ENCODE measurements around the gene C16orf82. TPM values are rescaled to one million over a fixed set of nuclear protein-coding genes. Genes with fewer than 3 reads are reported as not detected.

C16orf82 gene
- total and polyA plus RNA-seq, 9 of the 15 experiments (the other 6 are each of a cell fraction or from before 2014, with no cell fraction given), result not detected

- TF ChIP-seq EGR1 (conservative IDR thresholded peaks at IDR 0.05), result no peak
- TF ChIP-seq MAFF (IDR thresholded peaks at IDR 0.05; ENCODE audit: low read length), result no peak
- TF ChIP-seq NFIC (IDR thresholded peaks at IDR 0.05), result no peak
Observed at GRCh38 chr16:27114006-27114405, 47.3 kb downstream of the C16orf82 start (continued).

DNA sequence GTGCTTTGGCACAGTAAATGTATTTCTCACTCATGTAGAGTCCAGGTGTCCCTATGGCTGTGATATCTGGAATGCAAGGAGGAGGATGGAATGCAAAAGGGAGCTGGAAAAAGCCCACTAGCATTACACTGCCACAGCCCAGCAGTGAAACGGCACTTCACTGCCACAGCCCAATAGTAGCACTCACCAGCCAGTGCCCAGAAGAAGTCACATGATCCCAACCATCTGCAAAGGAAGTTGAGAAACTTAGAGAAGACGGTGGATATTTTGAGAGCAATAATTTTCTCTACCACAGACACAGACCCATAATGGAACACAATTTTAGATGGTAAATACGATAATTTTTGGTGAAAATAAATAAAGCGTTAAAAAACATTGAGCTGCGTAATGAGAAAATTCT is 51.8 kb downstream of the C16orf82 start:
- Histone ChIP-seq H2AFZ (ENCODE audit: low read depth, low read length) (no peak overlapping the region), H3K4me3 (no peak overlapping the region), H3K9me1 (ENCODE audit: control insufficient read depth, insufficient read depth, low read length) (no peaks in the 10 kb centered on the region), H3K27ac (ENCODE audit: extremely low read depth, low read depth, low read length) (no peak overlapping the region), H4K20me1 (replicated peaks; ENCODE audit: control insufficient read depth, insufficient read depth, low read length) (no peaks in the 10 kb centered on the region), H3K79me2 (ENCODE audit: control insufficient read depth, insufficient read depth, low read length) (no peaks in the 10 kb centered on the region), H3K36me3 (ENCODE audit: control insufficient read depth, insufficient read depth, low read length) (no peaks in the 10 kb centered on the region), H3K9ac (ENCODE audit: insufficient read depth in 1 of 2, low read depth in 2 of 2, low read length in 2 of 2) (no peak overlapping the region), H3K4me1 (replicated peaks in 1 of 2; ENCODE audit: control insufficient read depth in 2 of 2, insufficient read depth in 2 of 2, low read length in 2 of 2) (no peaks in the 10 kb centered on the region; a peak in 1 of 5 replicates), H3K9me3 (replicated peaks; ENCODE audit: control insufficient read depth, insufficient read depth, low read depth, low read length) (no peaks in the 10 kb centered on the region), H3K27me3 (ENCODE audit: control insufficient read depth in 2 of 2, insufficient read depth in 2 of 2, low read length in 2 of 2) (peaks cover 0 to 5% of the 10 kb centered on the region in 2 experiments; a peak in 1 of 5 replicates), H3K4me2 (ENCODE audit: insufficient read depth, low read length) (no peak overlapping the region)
- DNase-seq (ENCODE audit: extremely low read depth in 1 of 4, low spot score in 3 of 4) (no peak), ATAC-seq (no peak), FAIRE-seq (no peak)
- in situ Hi-C loops (cut with MboI), result no loop called here
- CTCF ChIA-PET (ENCODE audit: low intra/inter-chr PET ratio), result no interaction called here
- BruUV-seq (replicated peaks), result no TSS peak
- POLR2A ChIA-PET, result interaction anchor here (0.6 kb wide), 1 partner anchor 331 kb away, joined by 3 read pairs; no protein-coding TSS in a partner anchor
- 1% methylated on average over 5 of the region's 5 CpGs for WGBS (ENCODE audit: insufficient coverage, low coverage, missing lambda C conversion rate)
- intact Hi-C loops (cut with micrococcal nuclease), result no loop called here
- TF ChIP-seq, protein P1, sequence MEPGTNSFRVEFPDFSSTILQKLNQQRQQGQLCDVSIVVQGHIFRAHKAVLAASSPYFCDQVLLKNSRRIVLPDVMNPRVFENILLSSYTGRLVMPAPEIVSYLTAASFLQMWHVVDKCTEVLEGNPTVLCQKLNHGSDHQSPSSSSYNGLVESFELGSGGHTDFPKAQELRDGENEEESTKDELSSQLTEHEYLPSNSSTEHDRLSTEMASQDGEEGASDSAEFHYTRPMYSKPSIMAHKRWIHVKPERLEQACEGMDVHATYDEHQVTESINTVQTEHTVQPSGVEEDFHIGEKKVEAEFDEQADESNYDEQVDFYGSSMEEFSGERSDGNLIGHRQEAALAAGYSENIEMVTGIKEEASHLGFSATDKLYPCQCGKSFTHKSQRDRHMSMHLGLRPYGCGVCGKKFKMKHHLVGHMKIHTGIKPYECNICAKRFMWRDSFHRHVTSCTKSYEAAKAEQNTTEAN (CRISPR knock-in tag; IDR thresholded peaks at IDR 0.05), result no peak
- no peak for TF ChIP-seq CLOCK (CRISPR knock-in tag; IDR thresholded peaks at IDR 0.05; ENCODE audit: borderline replicate concordance)
- no peak for TF ChIP-seq XRCC4 (IDR thresholded peaks at IDR 0.05; ENCODE audit: extremely low read depth, insufficient read depth, insufficient read length)
- no peak for TF ChIP-seq TCF7L2 (IDR thresholded peaks at IDR 0.05; ENCODE audit: low read depth, low read length)
- TF ChIP-seq SMARCA4 (IDR thresholded peaks at IDR 0.05), result no peak

Other genes starting within 250 kb of the C16orf82 start
- 6.4 and 10.8 TPM in 2 replicates for gene KDM8, start 136.6 kb downstream of the C16orf82 start, total RNA-seq (2014; rRNA removed)
- 2.6 and 5.3 TPM in 2 replicates for gene KDM8, start 136.6 kb downstream of the C16orf82 start, total RNA-seq (2014; rRNA removed; fragmentation: Illumina TruSeq; extraction: Trizol)
- gene KDM8, start 136.6 kb downstream of the C16orf82 start, total RNA-seq (2015; rRNA removed; fragmentation: Illumina TruSeq; extraction: Trizol), result 5.9 and 8.4 TPM in 2 replicates
- gene KDM8, start 136.6 kb downstream of the C16orf82 start, total RNA-seq (2021), result 9.1 TPM in 2 replicates
- gene KDM8, start 136.6 kb downstream of the C16orf82 start, polyA plus RNA-seq (2011; rRNA removed), result 3.8 and 5.2 TPM in 2 replicates
- 5.4 and 7.5 TPM in 2 replicates for gene KDM8, start 136.6 kb downstream of the C16orf82 start, polyA plus RNA-seq (2014; fragmentation: Illumina TruSeq; extraction: Trizol)
- under 1 TPM; 0.61 to 0.66 TPM for gene KDM8, start 136.6 kb downstream of the C16orf82 start, polyA plus RNA-seq (2014; fragmentation: Nextera tagmentation; extraction: Ambion mirVana)
- gene KDM8, start 136.6 kb downstream of the C16orf82 start, polyA plus RNA-seq (2014; rRNA removed), result 6.4 and 7.0 TPM in 2 replicates
- 61.5 and 69.8 TPM in 2 replicates for gene NSMCE1, start 201.8 kb downstream of the C16orf82 start, total RNA-seq (2014; rRNA removed)
- 50.6 and 57.1 TPM in 2 replicates for gene NSMCE1, start 201.8 kb downstream of the C16orf82 start, total RNA-seq (2014; rRNA removed; fragmentation: Illumina TruSeq; extraction: Trizol)
- 50.6 and 56.0 TPM in 2 replicates for gene NSMCE1, start 201.8 kb downstream of the C16orf82 start, total RNA-seq (2015; rRNA removed; fragmentation: Illumina TruSeq; extraction: Trizol)
- gene NSMCE1, start 201.8 kb downstream of the C16orf82 start, total RNA-seq (2021), result 59.5 and 68.2 TPM in 2 replicates
- 48.6 and 52.1 TPM in 2 replicates for gene NSMCE1, start 201.8 kb downstream of the C16orf82 start, polyA plus RNA-seq (2011; rRNA removed)
- 77.9 and 79.2 TPM in 2 replicates for gene NSMCE1, start 201.8 kb downstream of the C16orf82 start, polyA plus RNA-seq (2014; fragmentation: Illumina TruSeq; extraction: Trizol)
- gene NSMCE1, start 201.8 kb downstream of the C16orf82 start, polyA plus RNA-seq (2014; fragmentation: Nextera tagmentation; extraction: Ambion mirVana), result 100 to 1,000 TPM; 154 to 163 TPM
- 61.6 and 63.5 TPM in 2 replicates for gene NSMCE1, start 201.8 kb downstream of the C16orf82 start, polyA plus RNA-seq (2014; rRNA removed)
- 3.3 and 3.5 TPM in 2 replicates for gene IL4R, start 247.0 kb downstream of the C16orf82 start, total RNA-seq (2014; rRNA removed)
- 1.9 and 2.4 TPM in 2 replicates for gene IL4R, start 247.0 kb downstream of the C16orf82 start, total RNA-seq (2014; rRNA removed; fragmentation: Illumina TruSeq; extraction: Trizol)
- 3.3 and 3.8 TPM in 2 replicates for gene IL4R, start 247.0 kb downstream of the C16orf82 start, total RNA-seq (2015; rRNA removed; fragmentation: Illumina TruSeq; extraction: Trizol)
- gene IL4R, start 247.0 kb downstream of the C16orf82 start, total RNA-seq (2021), result 5.2 and 5.5 TPM in 2 replicates
- 5.8 and 6.2 TPM in 2 replicates for gene IL4R, start 247.0 kb downstream of the C16orf82 start, polyA plus RNA-seq (2011; rRNA removed)
- gene IL4R, start 247.0 kb downstream of the C16orf82 start, polyA plus RNA-seq (2014; fragmentation: Illumina TruSeq; extraction: Trizol), result 3.9 and 4.1 TPM in 2 replicates
- gene IL4R, start 247.0 kb downstream of the C16orf82 start, polyA plus RNA-seq (2014; fragmentation: Nextera tagmentation; extraction: Ambion mirVana), result under 1 TPM; 0.17 to 0.38 TPM
- 3.0 and 3.3 TPM in 2 replicates for gene IL4R, start 247.0 kb downstream of the C16orf82 start, polyA plus RNA-seq (2014; rRNA removed)